HEK293 (cell line): ENCODE measurements around the gene XIRP2.

Source experiments
- CTCF ChIA-PET: fragments of 350-600 bp; formaldehyde crosslinking; extraction: SDS; loops from one replicate; lab custom pipeline; 2021; ENCODE audit warnings: antibody characterized with exemption; lab: Yijun Ruan, JAX
- POLR2A ChIA-PET: fragments of 300-600 bp; formaldehyde crosslinking; extraction: SDS; loops from one replicate; lab custom pipeline; 2020; ENCODE audit warnings: antibody characterized with exemption, inconsistent platforms; lab: Yijun Ruan, JAX
- H3K27ac ChIP-seq: fragments of 200-500 bp; sonication (Bioruptor generic); 2 replicates; pipeline ENCODE4 v1.5.1; 2014; ENCODE audit warnings: low read depth, low read length, control low read depth, inconsistent platforms; ENCODE audit errors: extremely low read depth
- H3K36me3 ChIP-seq, 2 experiments: fragments of 200-500 bp in 1 of 2; sonication (Bioruptor generic) in 1 of 2; 1 replicate in 1 of 2; 2 replicates in 1 of 2; pipeline ENCODE4 v1.5.1; 2014 to 2017; ENCODE audit warnings: inconsistent platforms in 2 of 2, low read length in 2 of 2; ENCODE audit not compliant: control insufficient read depth in 2 of 2, insufficient read depth in 1 of 2
- H3K4me1 ChIP-seq: fragments of 200-500 bp; sonication (Bioruptor generic); 2 replicates; pipeline ENCODE4 v1.5.1; 2014; ENCODE audit warnings: mild to moderate bottlenecking, low read length, inconsistent platforms; ENCODE audit not compliant: control insufficient read depth, insufficient read depth
- H3K4me3 ChIP-seq: 2 replicates; pipeline ENCODE4 v1.5.1; 2011; ENCODE audit warnings: low read depth, mild to moderate bottlenecking, control low read depth, low read length, moderate library complexity
- H3K9me3 ChIP-seq: fragments of 200-500 bp; sonication (Bioruptor generic); 2 replicates; pipeline ENCODE4 v1.5.1; 2014; ENCODE audit warnings: low read depth, low read length, inconsistent platforms; ENCODE audit not compliant: control insufficient read depth, insufficient read depth
- ELK4 ChIP-seq: IDR thresholded peaks from 2 replicates; pipeline ENCODE4 v1.6.1; 2011; ENCODE audit warnings: mild to moderate bottlenecking, low read depth, low read length, borderline replicate concordance
- KLF17 ChIP-seq: fragments of 450-650 bp; formaldehyde crosslinking; IDR thresholded peaks from 2 replicates; pipeline ENCODE4 v1.5.1; 2016; ENCODE audit warnings: missing biosample characterization, missing genetic modification characterization
- MEIS1 ChIP-seq: sonication (generic); formaldehyde crosslinking; IDR thresholded peaks from 2 replicates; pipeline ENCODE4 v1.8.1; 2022; ENCODE audit warnings: missing genetic modification reagents, mild to moderate bottlenecking, borderline replicate concordance
- PRDM1 ChIP-seq: fragments of 450-650 bp; formaldehyde crosslinking; IDR thresholded peaks from 2 replicates; pipeline ENCODE4; 2016; ENCODE audit warnings: missing biosample characterization, missing genetic modification characterization
- SCRT1 ChIP-seq: fragments of 450-650 bp; formaldehyde crosslinking; IDR thresholded peaks from 2 replicates; pipeline ENCODE4 v1.5.1; 2016; ENCODE audit warnings: missing biosample characterization, missing genetic modification characterization, borderline replicate concordance
- SETDB1 ChIP-seq: IDR thresholded peaks from one replicate; pipeline ENCODE4 v1.6.1; 2017; ENCODE audit warnings: mild to moderate bottlenecking, low read length, moderate library complexity, mixed read lengths; ENCODE audit not compliant: insufficient read length
- ZBTB1 ChIP-seq: fragments of 450-650 bp; formaldehyde crosslinking; IDR thresholded peaks from 2 replicates; pipeline ENCODE4 v1.5.1; 2016; ENCODE audit warnings: missing biosample characterization, missing genetic modification characterization
- ZBTB10 ChIP-seq: fragments of 450-650 bp; formaldehyde crosslinking; IDR thresholded peaks from 2 replicates; pipeline ENCODE4 v1.5.1; 2016; ENCODE audit warnings: missing biosample characterization, missing genetic modification characterization
- ZBTB49 ChIP-seq: fragments of 450-650 bp; formaldehyde crosslinking; IDR thresholded peaks from 2 replicates; pipeline ENCODE4 v1.5.1; 2016; ENCODE audit warnings: missing biosample characterization, missing genetic modification characterization, low read depth
- ZBTB8A ChIP-seq: fragments of 450-650 bp; formaldehyde crosslinking; IDR thresholded peaks from 2 replicates; pipeline ENCODE4 v1.5.1; 2016; ENCODE audit warnings: missing biosample characterization, missing genetic modification characterization
- ZNF274 ChIP-seq, 2 experiments: fragments of 200-500 bp in 1 of 2; fragments of 450-650 bp in 1 of 2; sonication (Bioruptor generic) in 1 of 2; formaldehyde crosslinking in 1 of 2; IDR thresholded peaks; 2 replicates each; pipeline versions ENCODE4 v1.5.1 to v1.6.1; 2014 to 2016; ENCODE audit warnings: borderline replicate concordance in 1 of 2, inconsistent platforms in 1 of 2, low read length in 1 of 2, missing biosample characterization in 1 of 2, missing genetic modification characterization in 1 of 2
- ZNF280C ChIP-seq: fragments of 450-650 bp; formaldehyde crosslinking; IDR thresholded peaks from 2 replicates; pipeline ENCODE4 v1.5.1; 2016; ENCODE audit warnings: missing biosample characterization, missing genetic modification characterization
- ZNF501 ChIP-seq: fragments of 450-650 bp; formaldehyde crosslinking; IDR thresholded peaks from 2 replicates; pipeline ENCODE4 v1.5.1; 2016; ENCODE audit warnings: missing biosample characterization, missing genetic modification characterization
- ZNF558 ChIP-seq: fragments of 450-650 bp; formaldehyde crosslinking; IDR thresholded peaks from 2 replicates; pipeline ENCODE4 v1.5.1; 2016; ENCODE audit warnings: missing biosample characterization, missing genetic modification characterization
- ZNF624 ChIP-seq: fragments of 450-650 bp; formaldehyde crosslinking; IDR thresholded peaks from 2 replicates; pipeline ENCODE4 v1.5.1; 2017; ENCODE audit warnings: missing biosample characterization, missing genetic modification characterization
- ZSCAN18 ChIP-seq: fragments of 450-650 bp; formaldehyde crosslinking; IDR thresholded peaks from 2 replicates; pipeline ENCODE4 v1.5.1; 2016; ENCODE audit warnings: missing biosample characterization, missing genetic modification characterization

XIRP2 gene

GRCh38 chr2:167298017-167298416 lies 409.7 kb downstream of the XIRP2 start:
- POLR2A ChIA-PET: no interaction called here

More at GRCh38 chr2:167298017-167298416, 409.7 kb downstream of the XIRP2 start:
- no peak for TF ChIP-seq ZBTB1 (tag by site-specific recombination)
- no peak for TF ChIP-seq ZNF274 (IDR thresholded peaks at IDR 0.05; ENCODE audit: low read length)
- no peak for TF ChIP-seq ZNF274 (tag by site-specific recombination; IDR thresholded peaks at IDR 0.05; ENCODE audit: borderline replicate concordance)
- no peak for TF ChIP-seq ZBTB49
- no peak for TF ChIP-seq ZBTB10
- TF ChIP-seq ZNF501 (tag by site-specific recombination): no peak
- no peak for TF ChIP-seq ZNF624 (tag by site-specific recombination)
- TF ChIP-seq KLF17 (tag by site-specific recombination): no peak
- TF ChIP-seq PRDM1 (tag by site-specific recombination): no peak
- TF ChIP-seq SETDB1: no peak
- no peak for TF ChIP-seq ZBTB8A
- no peak for TF ChIP-seq ZNF558 (tag by site-specific recombination)
- TF ChIP-seq ZSCAN18: no peak
- no peak for TF ChIP-seq SCRT1 (tag by site-specific recombination)
- TF ChIP-seq ZNF280C: no peak
- TF ChIP-seq ELK4: no peak
- TF ChIP-seq MEIS1 (CRISPR knock-in tag): no peak
- CTCF ChIA-PET: no interaction called here
- Histone ChIP-seq H3K36me3 (no peaks in the 10 kb centered on the region), H3K9me3 (no peaks in the 10 kb centered on the region), H3K4me1 (no peaks in the 10 kb centered on the region), H3K27ac (no peak overlapping the region), H3K4me3 (no peak overlapping the region)
